ENCODE measurements around the gene NCDN. TPM values are rescaled to one million over a fixed set of nuclear protein-coding genes. Genes with fewer than 3 reads are reported as not detected.

NCDN gene
- total RNA-seq, 2 donors from 2014 or later: 37.6 to 49.4 TPM

DNA sequence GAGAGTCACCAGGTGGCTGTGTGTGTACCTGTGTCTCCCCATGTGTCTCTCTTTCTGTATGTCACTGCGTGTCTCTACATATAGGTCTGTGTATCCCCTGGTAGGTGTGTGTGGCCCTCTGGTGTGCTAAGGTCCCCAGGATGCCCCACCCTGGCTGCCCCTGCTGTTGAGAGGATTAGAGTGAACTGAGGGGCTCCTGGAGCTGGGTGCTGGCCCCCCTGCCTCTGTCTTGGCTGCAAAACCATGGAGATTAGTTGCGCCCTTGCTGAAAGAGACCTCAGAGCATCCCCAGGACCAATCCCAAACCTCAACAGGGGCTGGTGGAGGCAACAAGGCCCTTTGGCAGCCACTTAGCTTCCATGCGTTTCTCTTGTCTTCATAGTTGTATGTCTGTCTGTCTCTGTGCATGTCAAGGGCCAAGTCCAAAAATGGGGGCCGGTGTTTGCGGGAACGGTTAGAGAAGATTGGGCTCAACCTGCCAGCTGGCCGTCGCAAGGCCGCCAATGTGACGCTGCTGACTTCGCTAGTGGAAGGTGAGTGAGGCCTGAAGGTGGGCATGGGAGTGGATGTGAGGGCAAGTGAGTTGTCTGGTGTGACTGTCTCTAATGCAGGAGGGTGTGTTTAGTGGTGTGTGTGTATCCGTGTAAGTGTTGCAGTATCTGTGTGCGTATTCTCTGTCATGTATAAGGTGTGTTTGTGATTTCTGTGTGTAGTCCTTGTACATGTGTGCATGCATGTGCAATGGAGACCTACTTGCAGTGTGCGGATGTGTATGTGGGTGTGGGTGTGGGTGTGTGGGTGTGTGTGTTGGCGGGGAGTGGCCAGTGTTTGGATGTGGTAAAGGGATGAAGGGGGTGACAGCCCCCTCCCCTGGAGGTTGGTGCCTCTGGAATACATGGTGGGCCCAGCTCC lies 32.2 kb downstream of the NCDN start:
- Histone ChIP-seq H3K36me3 (no peaks in the 10 kb centered on the region), H3K27ac (no peak overlapping the region), H3K9me3 (no peaks in the 10 kb centered on the region), H3K27me3 (replicated peaks; ENCODE audit: insufficient read depth) (no peaks in the 10 kb centered on the region), H3K4me3 (no peak overlapping the region), H3K4me1 (replicated peaks) (no peaks in the 10 kb centered on the region)
- intact Hi-C loops (cut with DNase I): no loop called here
- TF ChIP-seq POLR2AphosphoS5 (IDR thresholded peaks at IDR 0.05) (no peak), POLR2A (IDR thresholded peaks at IDR 0.05) (no peak)
- TF ChIP-seq, protein P1, sequence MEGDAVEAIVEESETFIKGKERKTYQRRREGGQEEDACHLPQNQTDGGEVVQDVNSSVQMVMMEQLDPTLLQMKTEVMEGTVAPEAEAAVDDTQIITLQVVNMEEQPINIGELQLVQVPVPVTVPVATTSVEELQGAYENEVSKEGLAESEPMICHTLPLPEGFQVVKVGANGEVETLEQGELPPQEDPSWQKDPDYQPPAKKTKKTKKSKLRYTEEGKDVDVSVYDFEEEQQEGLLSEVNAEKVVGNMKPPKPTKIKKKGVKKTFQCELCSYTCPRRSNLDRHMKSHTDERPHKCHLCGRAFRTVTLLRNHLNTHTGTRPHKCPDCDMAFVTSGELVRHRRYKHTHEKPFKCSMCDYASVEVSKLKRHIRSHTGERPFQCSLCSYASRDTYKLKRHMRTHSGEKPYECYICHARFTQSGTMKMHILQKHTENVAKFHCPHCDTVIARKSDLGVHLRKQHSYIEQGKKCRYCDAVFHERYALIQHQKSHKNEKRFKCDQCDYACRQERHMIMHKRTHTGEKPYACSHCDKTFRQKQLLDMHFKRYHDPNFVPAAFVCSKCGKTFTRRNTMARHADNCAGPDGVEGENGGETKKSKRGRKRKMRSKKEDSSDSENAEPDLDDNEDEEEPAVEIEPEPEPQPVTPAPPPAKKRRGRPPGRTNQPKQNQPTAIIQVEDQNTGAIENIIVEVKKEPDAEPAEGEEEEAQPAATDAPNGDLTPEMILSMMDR (IDR thresholded peaks at IDR 0.05): no peak
- WGBS: 96% methylated on average over 15 of the region's 15 CpGs
- no peak for DNase-seq (ENCODE audit: low spot score)

DNA sequence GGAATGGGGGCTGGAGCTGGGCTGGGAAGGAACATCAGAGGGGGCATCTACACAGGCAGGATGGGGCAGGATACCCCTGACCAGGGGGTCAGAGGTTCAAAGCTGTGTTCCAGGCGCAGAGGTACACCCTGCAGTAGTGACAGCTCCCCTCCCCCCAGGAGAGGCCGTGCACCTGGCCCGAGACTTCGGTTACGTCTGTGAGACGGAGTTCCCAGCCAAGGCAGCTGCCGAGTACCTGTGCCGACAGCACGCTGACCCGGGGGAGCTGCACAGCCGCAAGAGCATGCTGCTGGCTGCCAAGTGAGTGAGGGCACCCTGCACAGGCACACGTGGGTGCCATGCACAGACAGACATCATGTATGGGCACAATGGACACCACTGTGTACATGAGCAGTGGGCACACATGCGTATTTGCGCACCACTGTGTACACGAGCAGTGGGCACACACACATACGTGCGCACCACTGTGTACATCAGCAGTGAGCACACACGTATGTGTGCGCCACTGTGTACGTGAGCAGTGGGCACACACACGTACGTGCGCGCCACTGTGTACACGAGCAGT lies 33.0 kb downstream of the NCDN start:
- Histone ChIP-seq H3K27me3 (replicated peaks; ENCODE audit: insufficient read depth) (no peaks in the 10 kb centered on the region), H3K4me1 (replicated peaks) (no peaks in the 10 kb centered on the region), H3K27ac (no peak overlapping the region), H3K36me3 (no peaks in the 10 kb centered on the region), H3K9me3 (no peaks in the 10 kb centered on the region), H3K4me3 (no peak overlapping the region)
- TF ChIP-seq POLR2AphosphoS5 (IDR thresholded peaks at IDR 0.05): no peak
- TF ChIP-seq POLR2A (IDR thresholded peaks at IDR 0.05): no peak
- TF ChIP-seq, protein P1 (IDR thresholded peaks at IDR 0.05): no peak
- 89% methylated on average over 19 of the region's 25 CpGs for WGBS
- intact Hi-C loops (cut with DNase I): no loop called here
- no peak for DNase-seq (ENCODE audit: low spot score)

DNA sequence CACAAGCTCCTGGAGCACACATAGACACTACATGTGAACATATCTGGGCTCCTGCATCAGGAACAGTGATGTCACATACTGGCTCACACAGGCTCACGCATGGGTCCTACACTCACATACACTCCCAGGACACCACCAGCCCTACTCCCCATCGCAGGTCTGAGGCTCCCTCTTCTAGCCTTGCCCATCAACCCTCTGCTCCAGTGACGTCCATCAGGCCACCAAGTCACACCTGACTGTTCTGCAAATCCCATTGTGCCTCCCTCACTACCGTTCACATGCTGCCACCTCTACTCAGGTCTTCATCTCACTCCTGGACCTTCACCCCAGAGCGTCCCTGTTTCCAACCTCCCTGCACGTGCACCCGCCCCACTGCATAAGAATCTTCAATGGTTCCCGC lies 33.6 kb downstream of the NCDN start:
- Histone ChIP-seq H3K4me1 (replicated peaks) (no peaks in the 10 kb centered on the region), H3K4me3 (no peak overlapping the region), H3K27me3 (replicated peaks; ENCODE audit: insufficient read depth) (no peaks in the 10 kb centered on the region), H3K9me3 (no peaks in the 10 kb centered on the region), H3K36me3 (no peaks in the 10 kb centered on the region), H3K27ac (no peak overlapping the region)
- TF ChIP-seq, protein P1 (IDR thresholded peaks at IDR 0.05): no peak
- no peak for TF ChIP-seq POLR2A (IDR thresholded peaks at IDR 0.05)
- TF ChIP-seq POLR2AphosphoS5 (IDR thresholded peaks at IDR 0.05): no peak
- 93% methylated on average over 8 of the region's 8 CpGs for WGBS
- DNase-seq (ENCODE audit: low spot score): no peak
- intact Hi-C loops (cut with DNase I): no loop called here

DNA sequence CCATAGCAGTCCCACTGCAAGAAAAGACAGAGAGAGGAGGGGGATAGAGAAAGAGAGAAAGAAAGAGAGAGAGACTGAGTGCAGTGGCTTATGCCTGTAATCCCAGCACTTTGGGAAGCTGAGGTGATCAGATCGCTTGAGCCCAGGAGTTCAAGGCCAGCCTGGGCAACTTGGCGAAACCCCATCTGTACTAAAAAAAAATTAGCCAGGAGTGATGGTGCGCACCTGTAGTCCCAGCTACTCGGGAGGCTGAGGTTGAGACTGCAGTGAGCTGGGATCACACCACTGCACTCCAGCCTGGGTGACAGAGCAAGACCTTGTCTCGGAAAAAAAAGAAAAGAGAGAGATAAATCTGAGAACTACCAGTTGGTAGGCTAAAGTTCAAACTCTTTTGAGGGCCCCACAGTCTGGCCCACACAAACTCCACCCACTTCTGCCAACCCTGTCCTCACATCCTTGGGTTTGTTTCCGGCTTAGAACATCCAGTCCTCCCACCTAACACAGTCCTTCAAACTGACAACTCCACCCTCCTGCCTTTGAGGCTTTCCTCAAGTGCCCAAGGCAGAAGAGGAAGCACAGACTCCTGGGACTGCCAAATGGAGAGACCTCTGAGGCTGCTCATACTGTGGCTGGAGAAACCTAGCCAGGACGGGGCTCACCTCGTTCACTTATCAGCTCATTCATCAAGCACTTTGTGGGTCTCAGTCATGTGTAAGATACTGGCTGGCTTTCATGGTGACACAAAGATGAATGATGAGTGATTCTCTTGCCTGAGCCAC lies 35.6 kb downstream of the NCDN start:
- Histone ChIP-seq H3K9me3 (no peaks in the 10 kb centered on the region), H3K4me3 (no peak overlapping the region), H3K27me3 (replicated peaks; ENCODE audit: insufficient read depth) (no peaks in the 10 kb centered on the region), H3K4me1 (replicated peaks) (no peaks in the 10 kb centered on the region), H3K36me3 (no peaks in the 10 kb centered on the region), H3K27ac (no peak overlapping the region)
- DNase-seq (ENCODE audit: low spot score): no peak
- no peak for TF ChIP-seq POLR2AphosphoS5 (IDR thresholded peaks at IDR 0.05)
- TF ChIP-seq, protein P1 (IDR thresholded peaks at IDR 0.05): no peak
- TF ChIP-seq POLR2A (IDR thresholded peaks at IDR 0.05): no peak
- intact Hi-C loops (cut with DNase I): no loop called here
- WGBS: 68% methylated on average over 8 of the region's 8 CpGs
